GM12878 (cell line): ENCODE results near the gene MS4A14.

Source experiments
- BRCA1 ChIP-seq: IDR thresholded peaks from 2 replicates; pipeline ENCODE4 v1.6.1; 2011; ENCODE audit warnings: low read depth, low read length, improper control_type of control experiment
- CREM ChIP-seq: IDR thresholded peaks from 2 replicates; pipeline ENCODE4 v1.6.1; 2014; ENCODE audit warnings: antibody characterized with exemption, low read depth
- POLR2A ChIP-seq: IDR thresholded peaks from 2 replicates; pipeline ENCODE4 v1.6.1; 2011; ENCODE audit warnings: low read depth, mild to moderate bottlenecking, low read length
- RFX5 ChIP-seq: IDR thresholded peaks from 2 replicates; pipeline ENCODE4 v1.6.1; 2011; ENCODE audit warnings: low read depth, low read length, improper control_type of control experiment
- TF ChIP-seq, protein P1 (sequence below): IDR thresholded peaks from 2 replicates; pipeline ENCODE4 v1.6.1; 2011; ENCODE audit warnings: borderline replicate concordance, low read depth, mild to moderate bottlenecking, moderate library complexity, low read length; ENCODE audit not compliant: insufficient read depth, poor library complexity, severe bottlenecking
- TF ChIP-seq, protein P2 (sequence below): IDR thresholded peaks from 2 replicates; pipeline ENCODE4 v1.6.1; 2012; ENCODE audit warnings: low read depth, low read length, improper control_type of control experiment
- TF ChIP-seq, protein P3 (sequence below), 3 experiments: IDR thresholded peaks in 2 of 3; conservative IDR thresholded peaks in 1 of 3; 2 replicates each; pipeline ENCODE4 v1.5.1; 2011; ENCODE audit warnings: low read depth in 3 of 3, low read length in 3 of 3, mild to moderate bottlenecking in 3 of 3, control low read depth in 2 of 3, moderate library complexity in 2 of 3, inconsistent platforms in 1 of 3, mixed read lengths in 1 of 3; ENCODE audit not compliant: control insufficient read depth in 2 of 3, insufficient read depth in 1 of 3; ENCODE audit errors: extremely low read depth in 1 of 3
- TF ChIP-seq, protein P4 (sequence below): IDR thresholded peaks from 2 replicates; pipeline ENCODE4 v1.6.1; 2012; ENCODE audit warnings: low read depth, low read length, improper control_type of control experiment
- TF ChIP-seq, protein P5 (sequence below): fragments of 450-650 bp; IDR thresholded peaks from 2 replicates; pipeline ENCODE4 v1.6.1; 2017; ENCODE audit warnings: mild to moderate bottlenecking, moderate library complexity
- TF ChIP-seq, protein P6 (sequence below): IDR thresholded peaks from 2 replicates; pipeline ENCODE4 v1.6.1; 2012; ENCODE audit warnings: improper control_type of control experiment, low read depth, low read length; ENCODE audit not compliant: insufficient replicate concordance

DNA sequence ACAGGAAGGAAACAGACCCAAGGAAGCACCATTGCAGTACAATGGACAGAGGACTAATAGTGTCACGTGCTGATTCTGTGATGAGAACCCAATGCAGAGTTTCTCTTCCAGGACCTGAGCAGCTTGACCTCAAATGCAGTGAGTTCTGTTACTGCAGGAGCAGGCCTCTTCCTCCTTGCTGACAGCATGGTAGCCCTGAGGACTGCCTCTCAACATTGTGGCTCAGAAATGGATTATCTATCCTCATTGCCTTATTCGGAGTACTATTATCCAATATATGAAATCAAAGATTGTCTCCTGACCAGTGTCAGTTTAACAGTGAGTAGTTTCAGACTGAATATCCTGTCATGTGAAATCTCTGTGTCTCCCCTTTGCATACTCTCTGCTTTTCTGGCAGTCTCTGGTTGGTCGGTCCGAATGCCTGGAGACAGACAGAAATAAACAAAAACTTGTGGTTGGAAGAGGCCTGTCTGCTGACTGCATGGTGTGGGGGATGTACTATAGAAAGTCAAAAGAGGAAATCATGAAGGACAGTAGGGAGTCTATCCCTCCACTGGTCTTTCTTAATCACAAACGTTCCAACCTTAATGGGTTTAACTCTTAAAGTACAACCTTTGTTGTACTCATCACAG lies 6.9 kb upstream of the MS4A14 start:
- TF ChIP-seq, protein P1, sequence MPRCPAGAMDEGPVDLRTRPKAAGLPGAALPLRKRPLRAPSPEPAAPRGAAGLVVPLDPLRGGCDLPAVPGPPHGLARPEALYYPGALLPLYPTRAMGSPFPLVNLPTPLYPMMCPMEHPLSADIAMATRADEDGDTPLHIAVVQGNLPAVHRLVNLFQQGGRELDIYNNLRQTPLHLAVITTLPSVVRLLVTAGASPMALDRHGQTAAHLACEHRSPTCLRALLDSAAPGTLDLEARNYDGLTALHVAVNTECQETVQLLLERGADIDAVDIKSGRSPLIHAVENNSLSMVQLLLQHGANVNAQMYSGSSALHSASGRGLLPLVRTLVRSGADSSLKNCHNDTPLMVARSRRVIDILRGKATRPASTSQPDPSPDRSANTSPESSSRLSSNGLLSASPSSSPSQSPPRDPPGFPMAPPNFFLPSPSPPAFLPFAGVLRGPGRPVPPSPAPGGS: no peak
- TF ChIP-seq, protein P2, sequence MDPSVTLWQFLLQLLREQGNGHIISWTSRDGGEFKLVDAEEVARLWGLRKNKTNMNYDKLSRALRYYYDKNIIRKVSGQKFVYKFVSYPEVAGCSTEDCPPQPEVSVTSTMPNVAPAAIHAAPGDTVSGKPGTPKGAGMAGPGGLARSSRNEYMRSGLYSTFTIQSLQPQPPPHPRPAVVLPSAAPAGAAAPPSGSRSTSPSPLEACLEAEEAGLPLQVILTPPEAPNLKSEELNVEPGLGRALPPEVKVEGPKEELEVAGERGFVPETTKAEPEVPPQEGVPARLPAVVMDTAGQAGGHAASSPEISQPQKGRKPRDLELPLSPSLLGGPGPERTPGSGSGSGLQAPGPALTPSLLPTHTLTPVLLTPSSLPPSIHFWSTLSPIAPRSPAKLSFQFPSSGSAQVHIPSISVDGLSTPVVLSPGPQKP: no peak
- TF ChIP-seq, protein P3, sequence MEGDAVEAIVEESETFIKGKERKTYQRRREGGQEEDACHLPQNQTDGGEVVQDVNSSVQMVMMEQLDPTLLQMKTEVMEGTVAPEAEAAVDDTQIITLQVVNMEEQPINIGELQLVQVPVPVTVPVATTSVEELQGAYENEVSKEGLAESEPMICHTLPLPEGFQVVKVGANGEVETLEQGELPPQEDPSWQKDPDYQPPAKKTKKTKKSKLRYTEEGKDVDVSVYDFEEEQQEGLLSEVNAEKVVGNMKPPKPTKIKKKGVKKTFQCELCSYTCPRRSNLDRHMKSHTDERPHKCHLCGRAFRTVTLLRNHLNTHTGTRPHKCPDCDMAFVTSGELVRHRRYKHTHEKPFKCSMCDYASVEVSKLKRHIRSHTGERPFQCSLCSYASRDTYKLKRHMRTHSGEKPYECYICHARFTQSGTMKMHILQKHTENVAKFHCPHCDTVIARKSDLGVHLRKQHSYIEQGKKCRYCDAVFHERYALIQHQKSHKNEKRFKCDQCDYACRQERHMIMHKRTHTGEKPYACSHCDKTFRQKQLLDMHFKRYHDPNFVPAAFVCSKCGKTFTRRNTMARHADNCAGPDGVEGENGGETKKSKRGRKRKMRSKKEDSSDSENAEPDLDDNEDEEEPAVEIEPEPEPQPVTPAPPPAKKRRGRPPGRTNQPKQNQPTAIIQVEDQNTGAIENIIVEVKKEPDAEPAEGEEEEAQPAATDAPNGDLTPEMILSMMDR (IDR thresholded peaks at IDR 0.05 in 2 of 3, conservative IDR thresholded peaks at IDR 0.05 in 1 of 3; ENCODE audit: control insufficient read depth in 2 of 3, extremely low read depth in 1 of 3, insufficient read depth in 1 of 3, low read depth in 3 of 3, low read length in 3 of 3): no peak
- TF ChIP-seq BRCA1: no peak
- TF ChIP-seq, protein P4, sequence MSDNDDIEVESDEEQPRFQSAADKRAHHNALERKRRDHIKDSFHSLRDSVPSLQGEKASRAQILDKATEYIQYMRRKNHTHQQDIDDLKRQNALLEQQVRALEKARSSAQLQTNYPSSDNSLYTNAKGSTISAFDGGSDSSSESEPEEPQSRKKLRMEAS: no peak
- no peak for TF ChIP-seq POLR2A
- no peak for TF ChIP-seq RFX5
- TF ChIP-seq CREM: no peak; the same call in 1 of the 2 replicates
- TF ChIP-seq, protein P5, sequence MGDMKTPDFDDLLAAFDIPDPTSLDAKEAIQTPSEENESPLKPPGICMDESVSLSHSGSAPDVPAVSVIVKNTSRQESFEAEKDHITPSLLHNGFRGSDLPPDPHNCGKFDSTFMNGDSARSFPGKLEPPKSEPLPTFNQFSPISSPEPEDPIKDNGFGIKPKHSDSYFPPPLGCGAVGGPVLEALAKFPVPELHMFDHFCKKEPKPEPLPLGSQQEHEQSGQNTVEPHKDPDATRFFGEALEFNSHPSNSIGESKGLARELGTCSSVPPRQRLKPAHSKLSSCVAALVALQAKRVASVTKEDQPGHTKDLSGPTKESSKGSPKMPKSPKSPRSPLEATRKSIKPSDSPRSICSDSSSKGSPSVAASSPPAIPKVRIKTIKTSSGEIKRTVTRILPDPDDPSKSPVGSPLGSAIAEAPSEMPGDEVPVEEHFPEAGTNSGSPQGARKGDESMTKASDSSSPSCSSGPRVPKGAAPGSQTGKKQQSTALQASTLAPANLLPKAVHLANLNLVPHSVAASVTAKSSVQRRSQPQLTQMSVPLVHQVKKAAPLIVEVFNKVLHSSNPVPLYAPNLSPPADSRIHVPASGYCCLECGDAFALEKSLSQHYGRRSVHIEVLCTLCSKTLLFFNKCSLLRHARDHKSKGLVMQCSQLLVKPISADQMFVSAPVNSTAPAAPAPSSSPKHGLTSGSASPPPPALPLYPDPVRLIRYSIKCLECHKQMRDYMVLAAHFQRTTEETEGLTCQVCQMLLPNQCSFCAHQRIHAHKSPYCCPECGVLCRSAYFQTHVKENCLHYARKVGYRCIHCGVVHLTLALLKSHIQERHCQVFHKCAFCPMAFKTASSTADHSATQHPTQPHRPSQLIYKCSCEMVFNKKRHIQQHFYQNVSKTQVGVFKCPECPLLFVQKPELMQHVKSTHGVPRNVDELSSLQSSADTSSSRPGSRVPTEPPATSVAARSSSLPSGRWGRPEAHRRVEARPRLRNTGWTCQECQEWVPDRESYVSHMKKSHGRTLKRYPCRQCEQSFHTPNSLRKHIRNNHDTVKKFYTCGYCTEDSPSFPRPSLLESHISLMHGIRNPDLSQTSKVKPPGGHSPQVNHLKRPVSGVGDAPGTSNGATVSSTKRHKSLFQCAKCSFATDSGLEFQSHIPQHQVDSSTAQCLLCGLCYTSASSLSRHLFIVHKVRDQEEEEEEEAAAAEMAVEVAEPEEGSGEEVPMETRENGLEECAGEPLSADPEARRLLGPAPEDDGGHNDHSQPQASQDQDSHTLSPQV: no peak
- TF ChIP-seq, protein P6, sequence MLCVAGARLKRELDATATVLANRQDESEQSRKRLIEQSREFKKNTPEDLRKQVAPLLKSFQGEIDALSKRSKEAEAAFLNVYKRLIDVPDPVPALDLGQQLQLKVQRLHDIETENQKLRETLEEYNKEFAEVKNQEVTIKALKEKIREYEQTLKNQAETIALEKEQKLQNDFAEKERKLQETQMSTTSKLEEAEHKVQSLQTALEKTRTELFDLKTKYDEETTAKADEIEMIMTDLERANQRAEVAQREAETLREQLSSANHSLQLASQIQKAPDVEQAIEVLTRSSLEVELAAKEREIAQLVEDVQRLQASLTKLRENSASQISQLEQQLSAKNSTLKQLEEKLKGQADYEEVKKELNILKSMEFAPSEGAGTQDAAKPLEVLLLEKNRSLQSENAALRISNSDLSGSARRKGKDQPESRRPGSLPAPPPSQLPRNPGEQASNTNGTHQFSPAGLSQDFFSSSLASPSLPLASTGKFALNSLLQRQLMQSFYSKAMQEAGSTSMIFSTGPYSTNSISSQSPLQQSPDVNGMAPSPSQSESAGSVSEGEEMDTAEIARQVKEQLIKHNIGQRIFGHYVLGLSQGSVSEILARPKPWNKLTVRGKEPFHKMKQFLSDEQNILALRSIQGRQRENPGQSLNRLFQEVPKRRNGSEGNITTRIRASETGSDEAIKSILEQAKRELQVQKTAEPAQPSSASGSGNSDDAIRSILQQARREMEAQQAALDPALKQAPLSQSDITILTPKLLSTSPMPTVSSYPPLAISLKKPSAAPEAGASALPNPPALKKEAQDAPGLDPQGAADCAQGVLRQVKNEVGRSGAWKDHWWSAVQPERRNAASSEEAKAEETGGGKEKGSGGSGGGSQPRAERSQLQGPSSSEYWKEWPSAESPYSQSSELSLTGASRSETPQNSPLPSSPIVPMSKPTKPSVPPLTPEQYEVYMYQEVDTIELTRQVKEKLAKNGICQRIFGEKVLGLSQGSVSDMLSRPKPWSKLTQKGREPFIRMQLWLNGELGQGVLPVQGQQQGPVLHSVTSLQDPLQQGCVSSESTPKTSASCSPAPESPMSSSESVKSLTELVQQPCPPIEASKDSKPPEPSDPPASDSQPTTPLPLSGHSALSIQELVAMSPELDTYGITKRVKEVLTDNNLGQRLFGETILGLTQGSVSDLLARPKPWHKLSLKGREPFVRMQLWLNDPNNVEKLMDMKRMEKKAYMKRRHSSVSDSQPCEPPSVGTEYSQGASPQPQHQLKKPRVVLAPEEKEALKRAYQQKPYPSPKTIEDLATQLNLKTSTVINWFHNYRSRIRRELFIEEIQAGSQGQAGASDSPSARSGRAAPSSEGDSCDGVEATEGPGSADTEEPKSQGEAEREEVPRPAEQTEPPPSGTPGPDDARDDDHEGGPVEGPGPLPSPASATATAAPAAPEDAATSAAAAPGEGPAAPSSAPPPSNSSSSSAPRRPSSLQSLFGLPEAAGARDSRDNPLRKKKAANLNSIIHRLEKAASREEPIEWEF: peak; percentile 33
